Loucy (cell line): ENCODE data around the gene QDPR.

ENCODE experiments used
- H2AFZ ChIP-seq: fragments of 200-600 bp; sonication (generic); 2 replicates; pipeline ENCODE4 v1.6.0; 2016; ENCODE audit warnings: antibody characterized with exemption, mild to moderate bottlenecking, low read length, moderate library complexity
- H3F3A ChIP-seq: fragments of 200-600 bp; 2 replicates; pipeline ENCODE4 v1.6.0; 2016; ENCODE audit warnings: antibody characterized with exemption, low read depth, mild to moderate bottlenecking
- H3K27me3 ChIP-seq: fragments of 200-600 bp; sonication (generic); 2 replicates; pipeline ENCODE4 v1.6.1; 2014; ENCODE audit warnings: low read length, mild to moderate bottlenecking; ENCODE audit not compliant: insufficient read depth, poor library complexity, severe bottlenecking
- H3K36me3 ChIP-seq: fragments of 200-600 bp; sonication (generic); 2 replicates; pipeline ENCODE4 v1.6.1; 2016; ENCODE audit warnings: low read length; ENCODE audit not compliant: insufficient read depth
- H3K4me1 ChIP-seq: fragments of 200-600 bp; sonication (generic); 2 replicates; pipeline ENCODE4 v1.5.1; 2014; ENCODE audit warnings: low read length, mild to moderate bottlenecking; ENCODE audit not compliant: insufficient read depth, poor library complexity, severe bottlenecking
- H3K4me2 ChIP-seq: fragments of 200-600 bp; sonication (generic); 2 replicates; pipeline ENCODE4 v1.6.0; 2014; ENCODE audit warnings: antibody characterized with exemption, low read length, low read depth, mild to moderate bottlenecking; ENCODE audit not compliant: poor library complexity, severe bottlenecking
- H3K4me3 ChIP-seq: fragments of 200-600 bp; sonication (generic); 2 replicates; pipeline ENCODE4 v1.5.1; 2014; ENCODE audit warnings: low read length, mild to moderate bottlenecking, mixed read lengths; ENCODE audit not compliant: poor library complexity, severe bottlenecking
- H3K79me2 ChIP-seq: fragments of 200-600 bp; sonication (generic); 2 replicates; pipeline ENCODE4 v1.6.1; 2014; ENCODE audit warnings: low read length; ENCODE audit not compliant: insufficient read depth
- H3K9ac ChIP-seq: fragments of 200-600 bp; sonication (generic); 2 replicates; pipeline ENCODE4 v1.6.0; 2014; ENCODE audit warnings: mild to moderate bottlenecking, low read depth, low read length, moderate library complexity; ENCODE audit not compliant: poor library complexity, severe bottlenecking
- H3K9me2 ChIP-seq: fragments of 200-600 bp; sonication (generic); replicated peaks from 2 replicates; pipeline ENCODE4 v1.6.1; 2016; ENCODE audit warnings: low read depth, low read length, mixed read lengths
- H3K9me3 ChIP-seq: fragments of 200-600 bp; sonication (generic); 2 replicates; pipeline ENCODE4 v1.6.1; 2014; ENCODE audit warnings: mild to moderate bottlenecking, antibody characterized with exemption, low read length, low read depth; ENCODE audit not compliant: insufficient read depth
- H4K20me1 ChIP-seq: fragments of 200-600 bp; sonication (generic); 2 replicates; pipeline ENCODE4 v1.6.0; 2014; ENCODE audit warnings: antibody characterized with exemption, low read length, mild to moderate bottlenecking; ENCODE audit not compliant: insufficient read depth, poor library complexity, severe bottlenecking
- EZH2phosphoT487 ChIP-seq: fragments of 200-600 bp; IDR thresholded peaks from 2 replicates; pipeline ENCODE4 v1.6.1; 2018; ENCODE audit warnings: antibody characterized with exemption, mild to moderate bottlenecking, moderate library complexity, borderline replicate concordance
- TF ChIP-seq, protein P1 (sequence below): fragments of 200-600 bp; sonication (generic); conservative IDR thresholded peaks from 2 replicates; pipeline ENCODE4 v1.5.1; 2014; ENCODE audit warnings: mild to moderate bottlenecking, antibody characterized with exemption, low read length

The QDPR gene

DNA sequence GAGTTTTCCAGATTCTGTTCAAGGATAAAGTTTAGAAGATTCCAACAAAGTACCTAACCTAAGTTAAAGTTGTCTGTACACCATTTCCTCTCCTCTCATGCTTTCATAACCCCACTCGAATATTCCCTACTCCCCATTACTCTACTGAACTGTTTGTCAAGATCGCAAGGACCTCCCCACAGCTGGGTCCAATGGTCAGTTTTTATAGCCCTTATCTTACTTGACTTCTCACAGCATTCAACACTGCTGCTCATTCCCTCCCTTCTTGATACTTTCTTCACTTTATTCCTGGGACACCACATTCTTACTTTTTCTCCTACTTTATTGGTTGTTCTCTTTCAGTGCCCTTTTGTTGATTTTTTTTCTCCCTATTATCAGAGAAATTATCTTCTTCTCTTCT, 30.9 kb downstream of the QDPR start:
- Histone ChIP-seq H3K9ac (no peak overlapping the region), H3F3A (no peaks in the 10 kb centered on the region), H4K20me1 (no peaks in the 10 kb centered on the region), H3K79me2 (no peaks in the 10 kb centered on the region), H3K4me1 (no peaks in the 10 kb centered on the region), H3K9me2 (no peaks in the 10 kb centered on the region), H3K27me3 (no peaks in the 10 kb centered on the region), H2AFZ (no peak overlapping the region), H3K36me3 (peaks cover 4% of the 10 kb centered on the region; the same call in 1 of the 2 replicates), H3K4me3 (no peak overlapping the region), H3K4me2 (no peak overlapping the region), H3K9me3 (no peaks in the 10 kb centered on the region)
- TF ChIP-seq EZH2phosphoT487, result no peak
- TF ChIP-seq, protein P1, sequence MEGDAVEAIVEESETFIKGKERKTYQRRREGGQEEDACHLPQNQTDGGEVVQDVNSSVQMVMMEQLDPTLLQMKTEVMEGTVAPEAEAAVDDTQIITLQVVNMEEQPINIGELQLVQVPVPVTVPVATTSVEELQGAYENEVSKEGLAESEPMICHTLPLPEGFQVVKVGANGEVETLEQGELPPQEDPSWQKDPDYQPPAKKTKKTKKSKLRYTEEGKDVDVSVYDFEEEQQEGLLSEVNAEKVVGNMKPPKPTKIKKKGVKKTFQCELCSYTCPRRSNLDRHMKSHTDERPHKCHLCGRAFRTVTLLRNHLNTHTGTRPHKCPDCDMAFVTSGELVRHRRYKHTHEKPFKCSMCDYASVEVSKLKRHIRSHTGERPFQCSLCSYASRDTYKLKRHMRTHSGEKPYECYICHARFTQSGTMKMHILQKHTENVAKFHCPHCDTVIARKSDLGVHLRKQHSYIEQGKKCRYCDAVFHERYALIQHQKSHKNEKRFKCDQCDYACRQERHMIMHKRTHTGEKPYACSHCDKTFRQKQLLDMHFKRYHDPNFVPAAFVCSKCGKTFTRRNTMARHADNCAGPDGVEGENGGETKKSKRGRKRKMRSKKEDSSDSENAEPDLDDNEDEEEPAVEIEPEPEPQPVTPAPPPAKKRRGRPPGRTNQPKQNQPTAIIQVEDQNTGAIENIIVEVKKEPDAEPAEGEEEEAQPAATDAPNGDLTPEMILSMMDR, result no peak

DNA sequence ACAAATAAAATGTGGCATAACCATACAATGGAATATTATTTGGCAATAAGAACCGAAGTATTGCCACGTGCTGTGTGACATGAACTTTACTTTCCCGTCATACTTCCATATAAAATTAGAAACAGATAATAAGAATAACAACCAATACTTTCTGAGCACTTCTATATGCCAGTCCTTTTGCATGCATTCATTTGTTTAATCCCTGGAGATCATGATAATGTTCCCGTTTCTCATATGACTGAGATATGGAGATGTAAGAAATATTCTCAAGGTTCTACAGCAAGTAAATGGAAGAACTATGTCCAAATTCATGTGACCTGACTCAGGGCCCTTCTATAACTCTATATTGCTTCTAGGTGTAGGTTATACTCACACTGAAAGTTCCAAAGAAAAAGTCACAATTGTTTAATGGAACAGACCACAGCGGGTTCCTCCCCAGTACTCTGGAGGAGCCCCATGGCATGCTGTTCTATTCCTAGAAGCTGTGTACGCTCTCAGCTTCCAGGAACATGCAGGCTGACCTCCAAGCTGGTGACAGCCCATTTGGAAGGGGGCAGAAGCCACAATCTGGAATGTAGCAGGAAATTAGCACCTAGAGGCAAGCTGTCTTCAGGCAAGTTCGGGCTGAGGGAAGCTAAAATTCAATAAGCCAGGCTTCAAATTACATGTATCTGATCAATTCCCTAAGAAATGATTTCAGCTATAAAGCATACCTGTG, 31.5 kb downstream of the QDPR start:
- Histone ChIP-seq H3K27me3 (no peaks in the 10 kb centered on the region), H3K79me2 (no peaks in the 10 kb centered on the region), H3K36me3 (peaks cover 3% of the 10 kb centered on the region; the same call in 1 of the 2 replicates), H3K4me3 (no peak overlapping the region), H3K9ac (no peak overlapping the region), H2AFZ (no peak overlapping the region), H3K9me3 (no peaks in the 10 kb centered on the region), H3K9me2 (no peaks in the 10 kb centered on the region), H3K4me1 (no peaks in the 10 kb centered on the region), H3K4me2 (no peak overlapping the region), H3F3A (no peaks in the 10 kb centered on the region), H4K20me1 (no peaks in the 10 kb centered on the region)
- TF ChIP-seq EZH2phosphoT487, result no peak
- TF ChIP-seq, protein P1, result no peak

DNA sequence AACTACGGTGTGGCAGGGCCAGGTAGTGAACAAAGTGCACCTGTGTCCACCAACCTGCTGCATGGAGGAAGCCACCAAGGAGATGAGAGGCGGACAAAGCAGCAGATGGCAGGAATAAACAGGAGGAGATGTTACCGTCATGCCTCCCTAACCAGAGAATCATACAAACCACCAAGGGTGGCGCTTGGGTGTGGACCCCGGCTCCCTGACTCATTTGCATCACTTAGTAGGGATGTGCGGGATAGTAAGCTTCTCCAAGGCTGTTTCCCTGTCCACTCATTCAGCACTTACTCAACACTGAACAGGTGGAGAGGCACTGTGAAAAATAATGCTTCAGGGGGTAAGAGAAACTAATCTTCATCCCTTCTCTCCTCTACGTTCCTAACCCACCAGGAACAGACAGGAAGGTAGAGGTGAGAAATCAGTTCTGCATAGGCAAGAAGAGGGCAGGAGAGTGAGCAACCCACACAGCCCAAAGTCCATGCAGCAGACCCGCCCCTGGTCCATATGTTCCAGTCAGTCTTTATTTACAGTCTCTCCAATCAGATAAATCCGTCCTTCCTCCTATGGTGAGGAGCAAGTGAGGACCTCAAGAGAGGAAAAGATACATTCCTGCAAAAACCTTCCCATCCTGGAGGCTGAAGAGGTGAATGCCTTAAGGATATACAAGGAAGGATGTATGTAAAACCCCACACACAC, 34.0 kb downstream of the QDPR start:
- H3K9me3 ChIP-seq, result no peaks in the 10 kb centered on the region
- H3K4me1 ChIP-seq, result no peaks in the 10 kb centered on the region
- no peaks in the 10 kb centered on the region for H4K20me1 ChIP-seq
- TF ChIP-seq, protein P1, result no peak
- no peak for TF ChIP-seq EZH2phosphoT487
- H3K4me3 ChIP-seq, result no peak overlapping the region
- H3K36me3 ChIP-seq, result no peaks in the 10 kb centered on the region; the same call in 1 of the 2 replicates
- no peaks in the 10 kb centered on the region for H3K9me2 ChIP-seq
- H2AFZ ChIP-seq, result no peak overlapping the region
- H3K9ac ChIP-seq, result no peak overlapping the region
- H3K27me3 ChIP-seq, result no peaks in the 10 kb centered on the region
- no peaks in the 10 kb centered on the region for H3K79me2 ChIP-seq
- no peak overlapping the region for H3K4me2 ChIP-seq
- no peaks in the 10 kb centered on the region for H3F3A ChIP-seq
